C4-2B (cell line): ENCODE measurements around the gene REM1.

Experiments used
- CTCF ChIP-seq: fragments of 450-650 bp; conservative IDR thresholded peaks from 2 replicates; pipeline ENCODE4 v1.5.1; 2017; ENCODE audit warnings: mild to moderate bottlenecking
- ZFX ChIP-seq: fragments of 450-650 bp; IDR thresholded peaks from 2 replicates; pipeline ENCODE4 v1.6.1; 2017

GRCh38 chr20:31452575-31452974 is 22.5 kb upstream of the REM1 start:
- no peak for TF ChIP-seq CTCF
- TF ChIP-seq ZFX, result no peak
